GM18498 (cell line): Measurements from ENCODE around the gene WRAP73.

Experiments used
- ATAC-seq: cut with Tn5 transposase; IDR thresholded peaks from one replicate; pipeline ENCODE4 v1.9.1; 2021; ENCODE audit warnings: mild to moderate bottlenecking, moderate library complexity; ENCODE audit not compliant: unreplicated experiment

The WRAP73 gene

GRCh38 chr1:3617806-3618345 is 32.0 kb downstream of the WRAP73 start:
- no peak for ATAC-seq

GRCh38 chr1:3616861-3617260 is 33.0 kb downstream of the WRAP73 start:
- ATAC-seq = no peak

GRCh38 chr1:3614755-3615742 is 34.9 kb downstream of the WRAP73 start:
- ATAC-seq = no peak

GRCh38 chr1:3612123-3612522 is 37.8 kb downstream of the WRAP73 start:
- ATAC-seq = no peak

DNA sequence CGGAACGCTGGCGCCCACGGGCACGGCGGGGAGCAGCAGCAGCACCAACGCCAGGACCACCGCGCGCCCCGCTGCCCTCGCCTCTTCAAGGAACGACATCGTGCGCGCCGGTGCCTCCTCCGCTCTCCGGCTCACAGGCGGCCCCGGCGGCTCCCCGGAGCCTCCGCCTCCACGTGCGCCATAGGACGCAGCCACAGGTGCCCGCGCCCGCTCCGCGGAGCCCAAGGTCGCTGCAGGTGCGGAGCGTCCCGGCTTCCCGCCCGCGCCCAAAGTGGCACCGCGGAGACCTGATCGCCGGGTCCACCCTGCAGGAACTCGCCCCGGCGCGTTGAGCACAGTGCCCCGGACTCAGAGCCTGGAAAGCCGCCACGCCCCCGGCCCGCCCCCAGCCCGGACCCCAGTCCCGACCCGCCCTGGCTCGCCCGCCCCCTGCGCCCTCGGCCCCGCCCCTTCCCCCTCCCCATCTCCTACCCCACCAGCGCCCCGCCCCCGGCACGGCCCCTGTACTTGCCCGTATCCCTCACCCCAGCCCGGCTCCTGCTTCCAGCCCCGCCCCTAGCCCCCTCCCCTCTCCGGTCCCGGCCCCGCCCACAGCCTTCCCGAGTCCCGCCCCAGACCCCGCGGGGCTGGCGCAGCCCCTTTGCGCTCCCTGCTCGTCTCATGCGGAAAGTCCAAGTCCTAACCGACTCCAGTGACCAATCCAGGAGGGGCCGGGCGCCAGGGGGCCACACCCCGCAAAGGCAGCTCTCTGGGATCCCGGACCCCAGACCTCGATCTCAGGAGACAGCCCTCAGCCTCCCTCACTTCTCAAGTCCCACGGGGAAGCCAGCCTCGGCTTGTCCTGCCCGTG is 38.5 kb downstream of the WRAP73 start, which contains the start of gene MEGF6:
Gene MEGF6 (minus strand): TSS at position 339 of the 850 bp plus-strand sequence. CDS start 240 bp downstream, at position 99.
- ATAC-seq = no peak

- no peak for ATAC-seq
Observed at GRCh38 chr1:3610527-3611169, 39.3 kb downstream of the WRAP73 start.

- no peak for ATAC-seq
Observed at GRCh38 chr1:3609769-3610526, 40.0 kb downstream of the WRAP73 start.

DNA sequence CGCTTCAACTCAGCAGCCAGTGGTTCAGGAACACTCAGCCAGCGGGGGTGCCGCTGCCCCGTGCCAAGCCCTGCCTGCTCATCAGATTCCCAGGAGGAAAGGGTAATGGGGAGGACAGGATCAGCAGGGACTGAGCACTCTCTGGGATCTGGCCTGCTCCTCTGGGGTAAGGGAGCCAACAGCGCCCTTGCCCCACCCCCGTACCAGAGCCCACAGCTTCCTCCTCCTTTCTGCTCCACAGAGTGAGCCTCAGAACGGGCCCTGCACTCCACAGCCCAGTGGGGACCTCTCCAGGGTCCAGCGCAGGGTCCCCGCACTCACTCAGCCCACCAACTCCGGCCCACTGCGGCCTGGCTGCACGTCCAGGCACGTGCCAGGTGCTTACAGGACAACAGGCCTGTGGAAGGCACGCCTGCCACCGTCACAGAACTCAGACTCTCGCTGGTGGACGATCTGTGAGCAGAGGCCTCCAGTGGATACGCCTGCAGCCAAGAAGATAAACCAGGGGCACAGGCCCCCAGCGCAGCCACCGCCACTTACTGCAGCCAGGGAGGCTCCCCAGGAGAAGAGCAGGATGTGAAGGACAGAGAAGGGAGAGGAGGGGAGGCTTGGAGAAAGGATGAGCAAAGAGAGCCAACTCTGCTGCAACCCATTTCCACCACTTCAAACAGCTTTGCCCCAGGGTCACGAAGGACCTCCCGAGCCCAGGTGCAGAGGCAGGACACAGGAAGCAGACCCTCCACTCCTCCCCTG is 40.7 kb downstream of the WRAP73 start:
- ATAC-seq = no peak

DNA sequence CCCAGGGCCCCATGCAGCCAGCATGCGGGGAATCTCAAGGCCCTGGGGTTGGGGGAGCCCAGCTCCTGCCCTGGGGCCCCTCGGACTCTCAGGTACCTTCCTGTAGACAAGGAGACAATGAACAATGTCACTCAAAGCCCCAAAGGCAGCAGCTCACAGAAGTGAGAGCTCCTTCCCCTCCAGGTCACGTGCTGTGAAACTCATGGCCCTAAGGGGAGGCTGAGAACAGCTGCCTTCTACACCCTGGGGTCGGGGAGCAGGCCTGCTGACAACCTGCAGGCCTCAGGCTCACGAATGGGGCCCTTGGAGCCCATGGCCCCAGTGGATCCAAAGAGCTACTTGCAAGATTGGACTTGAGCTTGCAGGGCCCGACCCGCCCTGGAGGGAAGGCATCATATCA is 41.7 kb downstream of the WRAP73 start:
- no peak for ATAC-seq

DNA sequence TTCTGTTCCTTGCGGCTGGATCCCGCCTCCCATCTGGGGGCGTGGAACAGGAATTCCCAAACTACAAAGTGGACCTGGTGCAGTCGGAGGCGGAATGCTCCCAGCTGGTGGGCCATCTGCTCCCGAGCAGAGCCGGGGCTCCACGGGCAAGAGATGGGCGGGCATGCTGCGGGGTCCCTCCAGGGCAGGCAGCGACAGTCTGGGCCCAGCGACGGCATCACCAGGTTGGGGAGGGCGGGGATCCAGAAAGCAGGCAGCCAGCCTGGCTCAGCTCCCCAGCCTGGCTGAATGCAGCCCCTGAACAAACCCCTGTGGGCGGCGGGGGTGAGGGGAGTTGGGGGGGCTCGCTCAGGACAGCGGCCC is 42.2 kb downstream of the WRAP73 start:
- no peak for ATAC-seq

DNA sequence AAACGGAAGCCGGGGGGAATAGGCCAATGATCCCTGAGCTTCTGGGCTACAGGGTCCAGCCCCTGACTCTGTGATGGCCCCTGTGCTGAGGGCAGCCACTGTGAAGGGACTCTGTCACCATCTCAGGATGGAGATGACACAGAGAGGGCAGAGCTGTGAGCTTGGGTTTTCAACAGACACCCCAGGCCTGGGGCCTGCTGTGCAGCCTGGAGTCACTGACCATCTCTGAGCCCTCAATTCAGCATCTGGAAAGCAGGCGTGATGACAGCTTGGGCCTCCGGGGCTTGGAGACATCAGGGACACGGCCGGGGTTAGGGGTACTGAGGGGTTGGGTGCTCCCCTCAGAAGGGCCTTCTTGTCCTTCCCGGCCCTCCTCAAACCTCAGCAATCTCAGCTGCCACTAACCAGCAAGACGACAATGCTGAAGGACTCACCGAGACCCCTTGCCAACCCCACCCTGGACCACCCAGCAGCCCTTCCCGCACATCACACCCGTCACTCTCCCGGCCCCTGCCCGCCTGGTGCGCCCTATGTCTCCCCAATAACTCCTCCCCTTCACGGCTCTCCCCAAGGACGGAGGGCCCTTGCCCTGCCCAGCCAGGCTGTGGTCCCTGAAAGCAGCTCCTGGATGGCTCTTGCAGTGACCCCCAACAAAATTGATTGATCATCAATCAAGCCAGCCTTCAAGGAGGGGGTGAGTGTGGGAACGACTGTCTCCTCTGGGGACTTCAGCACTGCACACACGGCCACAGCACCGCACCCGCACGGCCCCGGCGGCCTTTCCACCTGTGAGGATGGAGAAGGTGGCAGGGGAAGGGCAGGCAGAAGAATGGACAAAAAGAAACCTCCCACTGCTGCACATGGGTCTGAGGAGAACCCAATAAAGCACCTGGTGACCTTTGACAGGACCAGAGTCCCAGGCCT is 42.9 kb downstream of the WRAP73 start:
- ATAC-seq = no peak

DNA sequence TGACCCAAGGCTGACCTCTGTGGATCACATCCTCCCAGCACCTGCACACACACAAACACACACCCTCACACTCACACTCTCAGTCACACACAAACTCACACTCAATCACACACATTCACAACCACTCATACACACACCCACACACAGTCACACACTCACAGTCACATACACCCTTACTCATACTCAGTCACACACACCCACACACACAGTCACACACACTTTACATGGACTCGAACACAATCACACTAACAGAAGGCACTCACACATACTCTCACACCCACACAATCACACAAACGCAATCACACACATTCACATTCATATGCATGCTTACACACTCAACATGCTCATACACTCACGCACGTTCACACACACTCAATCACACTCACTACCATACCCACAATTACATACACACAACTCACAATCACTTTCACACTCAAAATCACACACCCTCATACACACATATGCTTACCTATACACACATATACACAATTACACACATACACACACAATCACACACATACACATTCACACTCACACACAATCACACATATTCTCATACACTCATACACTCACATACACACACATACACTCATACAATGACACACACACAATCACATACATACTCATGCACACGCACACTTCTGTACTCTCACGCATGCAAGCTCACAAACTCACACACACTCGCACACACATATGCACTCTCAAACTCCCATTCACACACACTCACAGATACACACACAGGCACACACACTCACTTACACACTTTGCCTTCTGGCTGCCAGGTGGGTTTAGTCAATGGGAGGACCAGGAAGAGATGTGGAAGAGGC is 44.7 kb downstream of the WRAP73 start:
- ATAC-seq = no peak

DNA sequence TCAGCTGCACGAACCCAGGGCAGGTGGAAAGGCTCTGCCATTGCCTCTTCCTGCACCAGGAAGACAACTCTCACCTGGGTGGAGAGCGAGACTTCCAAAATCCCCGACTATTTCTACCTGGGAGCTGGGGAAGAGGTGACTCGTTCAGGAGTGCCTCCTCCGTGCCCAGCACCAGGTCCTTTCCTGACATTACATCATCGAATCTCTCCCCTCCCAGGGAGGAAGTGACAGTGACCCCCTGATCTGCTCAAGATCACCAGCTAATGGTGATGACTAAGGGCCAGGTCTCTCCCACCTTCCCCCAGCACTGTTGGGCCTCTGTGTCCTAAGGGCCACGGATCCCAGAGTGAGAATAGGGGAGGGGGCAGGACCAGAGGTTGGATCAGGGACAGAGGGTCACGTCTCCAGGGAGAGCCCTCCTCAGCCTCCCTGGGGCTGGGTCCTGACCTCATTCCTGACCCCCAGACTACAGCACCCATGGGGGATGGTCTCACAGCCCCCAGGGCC is 45.4 kb downstream of the WRAP73 start:
- ATAC-seq = no peak

GRCh38 chr1:3603571-3604467 is 46.1 kb downstream of the WRAP73 start:
- ATAC-seq = no peak

DNA sequence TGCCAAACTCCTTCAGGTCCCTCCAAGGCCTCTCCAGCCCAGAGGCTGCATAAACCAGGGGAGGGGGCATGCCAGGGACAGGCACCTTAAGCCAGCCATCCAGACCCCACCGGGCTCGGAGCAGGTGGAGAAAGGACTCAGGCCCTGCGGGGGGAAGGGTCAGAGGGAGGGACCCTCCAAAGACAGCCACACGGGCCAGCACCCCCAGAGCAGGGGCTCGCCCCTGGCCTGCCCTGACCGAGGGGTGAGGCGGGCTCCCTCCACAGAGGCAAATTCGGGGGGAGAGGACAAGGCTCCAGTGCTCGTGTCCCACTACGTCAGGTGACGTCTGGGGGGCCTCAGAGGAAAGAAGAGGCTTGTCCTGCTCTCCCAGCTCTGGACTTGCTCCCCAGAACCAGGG is 46.7 kb downstream of the WRAP73 start:
- no peak for ATAC-seq

DNA sequence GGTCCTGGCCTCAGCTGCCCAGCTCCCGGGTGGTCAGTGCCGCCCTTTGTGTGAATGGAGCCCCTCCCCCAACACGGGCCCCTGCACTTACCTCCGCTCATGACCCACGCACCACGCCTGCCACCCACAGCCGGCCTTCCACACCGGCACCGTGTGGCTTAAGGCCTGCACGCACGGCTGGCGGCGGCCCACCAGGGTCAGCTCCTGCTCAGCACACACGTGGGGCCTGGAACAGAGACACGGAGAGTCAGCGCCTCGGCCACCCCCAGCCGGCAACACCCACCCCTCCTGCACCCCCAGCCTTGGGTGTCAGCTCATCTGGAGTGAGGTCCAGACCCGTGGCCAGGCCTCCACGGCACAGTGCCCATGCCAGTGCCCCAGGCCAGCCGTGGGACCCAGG is 47.5 kb downstream of the WRAP73 start:
- ATAC-seq = no peak
